ENCODE measurements around the gene NKX2-8. TPM values are rescaled to one million over a fixed set of nuclear protein-coding genes. Genes with fewer than 3 reads are reported as not detected.
"Not testable (repeated sequence)": the region's sequence is repeated elsewhere in the genome, so short reads cannot be mapped to it uniquely, and the experiment has no call there.

Gene NKX2-8
- polyA plus RNA-seq, 3 donors, result not detected

GRCh38 chr14:36582874-36583241 is 444 bp upstream of the NKX2-8 start:
- DNase-seq (ENCODE audit: extremely low read depth in 1 of 11, low read depth in 9 of 11, low spot score in 4 of 11), result no peak

- peak in 8 of 11 donors; percentile 4 to 45 (median 27) for DNase-seq (ENCODE audit: extremely low read depth in 1 of 11, low read depth in 9 of 11, low spot score in 4 of 11)
These were observed 1.3 kb downstream of the NKX2-8 start for GRCh38 chr14:36580856-36581831.

DNA sequence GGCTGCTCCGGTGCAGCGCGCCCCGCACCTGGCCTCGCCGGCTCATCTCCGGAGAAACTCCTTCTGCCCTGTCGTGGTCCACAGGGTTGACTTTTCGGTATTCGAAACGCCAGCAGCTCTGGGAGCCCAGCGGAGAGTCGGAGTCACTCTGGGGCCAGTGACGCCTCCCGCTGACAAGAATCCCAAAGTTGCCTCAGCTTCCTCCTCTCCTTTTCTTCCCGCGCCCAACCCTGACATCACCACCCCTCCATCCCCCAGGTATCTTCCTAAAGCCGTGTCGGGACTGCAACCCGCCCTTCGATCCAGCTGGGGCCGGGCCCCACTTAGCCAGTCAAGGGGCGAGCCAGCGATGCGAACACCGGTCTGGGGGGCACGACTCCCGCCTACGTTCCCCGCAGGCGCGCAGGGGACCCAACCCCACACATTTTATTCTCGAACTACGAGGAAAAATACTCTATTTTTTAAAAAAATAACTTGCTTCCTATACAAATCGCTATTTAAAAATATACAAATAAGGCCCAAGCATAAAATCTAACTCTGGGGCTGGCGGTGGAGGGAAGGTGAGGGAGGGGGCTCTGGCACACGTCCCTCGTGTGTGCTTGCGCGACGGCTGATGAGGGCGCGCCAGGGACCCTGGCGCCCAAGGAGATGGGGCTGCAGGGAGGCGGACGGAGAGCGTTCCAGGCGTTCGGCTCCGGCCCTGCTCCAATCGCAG is 2.1 kb downstream of the NKX2-8 start:
- no peak for DNase-seq (ENCODE audit: extremely low read depth in 1 of 11, low read depth in 9 of 11, low spot score in 4 of 11)

- no peak for DNase-seq (ENCODE audit: extremely low read depth in 1 of 11, low read depth in 9 of 11, low spot score in 4 of 11)
These were observed 2.8 kb downstream of the NKX2-8 start for GRCh38 chr14:36579573-36580140.

- no peak for DNase-seq (ENCODE audit: extremely low read depth in 1 of 11, low read depth in 9 of 11, low spot score in 4 of 11)
These were observed 3.3 kb downstream of the NKX2-8 start for GRCh38 chr14:36579001-36579555.

DNA sequence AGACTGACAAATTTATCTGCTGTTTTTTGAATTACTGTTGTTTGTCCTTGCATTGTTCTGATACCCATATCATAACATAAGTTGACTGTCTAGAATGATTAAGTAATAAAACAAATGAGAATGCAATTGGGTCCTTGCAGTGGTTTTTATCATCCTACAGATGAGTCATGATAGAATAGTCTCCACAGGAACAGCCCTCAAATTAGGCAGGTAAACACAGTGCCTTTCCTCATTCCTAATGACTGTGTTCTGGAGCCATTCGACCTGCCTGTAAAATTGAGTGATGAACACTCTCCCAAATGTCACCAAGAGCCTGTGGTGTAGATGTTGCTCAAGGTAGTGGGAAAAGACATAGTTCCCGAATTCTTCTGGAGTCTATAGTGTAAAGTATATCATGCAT is 12.3 kb downstream of the NKX2-8 start:
- no peak for DNase-seq (ENCODE audit: extremely low read depth in 1 of 11, low read depth in 9 of 11, low spot score in 4 of 11)

GRCh38 chr14:36556811-36557433 is 25.5 kb downstream of the NKX2-8 start:
- DNase-seq (ENCODE audit: extremely low read depth in 1 of 11, low read depth in 9 of 11, low spot score in 4 of 11), result peak in 1 of 11 donors; percentile 9

GRCh38 chr14:36555998-36556743 is 26.2 kb downstream of the NKX2-8 start:
- DNase-seq (ENCODE audit: extremely low read depth in 1 of 11, low read depth in 9 of 11, low spot score in 4 of 11), result no peak

DNA sequence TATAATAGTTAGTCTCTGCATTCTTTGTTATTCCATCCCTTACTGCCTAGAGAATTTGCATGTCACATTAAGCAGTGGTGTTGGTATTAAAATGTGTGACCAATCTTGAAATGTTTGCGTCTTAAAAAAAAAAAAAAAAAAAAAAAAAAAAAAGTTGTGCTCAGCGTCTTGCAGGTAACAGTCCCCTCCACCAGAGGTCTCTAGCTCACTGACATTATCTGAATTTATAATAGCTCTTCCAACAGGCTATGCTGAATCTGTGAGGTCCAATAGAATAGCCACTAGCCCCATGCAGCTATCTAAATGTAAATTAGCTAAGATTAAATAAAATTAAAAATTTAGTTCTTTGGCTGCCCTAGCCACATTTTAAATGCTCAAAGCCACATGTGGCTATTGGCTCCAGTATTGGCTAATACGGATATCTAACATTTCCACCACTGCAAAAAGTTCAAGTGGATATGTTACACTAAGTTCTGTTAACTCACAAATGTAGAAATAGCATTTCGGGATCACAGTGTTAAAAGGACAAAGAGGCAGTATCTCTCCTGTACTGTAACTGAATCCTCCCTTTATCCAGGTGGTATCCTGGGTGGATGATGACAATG is 28.7 kb downstream of the NKX2-8 start:
- DNase-seq (ENCODE audit: extremely low read depth in 1 of 11, low read depth in 9 of 11, low spot score in 4 of 11), result peak in 10 of 11 donors; percentile 7 to 22 (median 12)

DNA sequence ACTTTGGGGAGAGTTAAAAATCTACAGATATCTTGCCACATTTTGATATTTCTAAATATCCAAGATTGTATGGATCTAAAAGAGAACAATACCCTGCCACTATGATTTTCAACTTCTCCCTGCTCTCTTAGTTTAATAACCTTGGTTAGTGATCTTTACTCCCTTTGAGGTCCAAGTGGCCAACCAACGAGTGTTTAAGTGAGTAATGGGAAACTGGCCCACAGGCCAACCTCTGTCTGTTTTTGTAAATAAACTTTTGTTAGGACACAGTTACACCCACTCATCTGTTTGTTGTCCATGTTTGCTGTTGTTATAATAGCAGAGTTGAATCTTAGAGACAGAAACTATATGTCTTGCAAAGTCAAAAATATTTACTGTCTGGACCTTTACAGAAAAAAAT is 31.5 kb downstream of the NKX2-8 start:
- DNase-seq (ENCODE audit: extremely low read depth in 1 of 11, low read depth in 9 of 11, low spot score in 4 of 11), result no peak

GRCh38 chr14:36544280-36544679 is 38.1 kb downstream of the NKX2-8 start:
- DNase-seq (ENCODE audit: extremely low read depth in 1 of 11, low read depth in 9 of 11, low spot score in 4 of 11), result not testable (repeated sequence)

DNA sequence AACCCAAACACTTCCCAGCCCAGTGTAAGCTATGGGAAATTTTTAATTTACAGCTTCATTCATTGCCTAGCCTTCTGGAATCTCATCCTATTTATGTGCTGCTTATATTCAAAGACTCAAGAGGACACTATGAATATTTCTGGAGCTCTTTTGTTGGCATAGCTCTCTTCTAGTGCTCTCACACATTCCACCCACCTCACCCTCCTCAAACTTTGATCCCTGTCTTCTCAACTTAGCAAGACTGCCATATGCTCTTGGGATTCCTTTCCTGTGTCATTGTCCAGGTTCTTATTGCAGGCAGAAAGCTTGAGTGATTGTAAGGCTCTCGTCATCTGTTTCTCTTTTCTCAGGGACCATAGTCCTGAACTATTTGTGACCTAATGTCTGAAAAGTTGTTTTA is 44.4 kb downstream of the NKX2-8 start:
- DNase-seq (ENCODE audit: extremely low read depth in 1 of 11, low read depth in 9 of 11, low spot score in 4 of 11), result no peak

Other genes starting within 250 kb of the NKX2-8 start
- not detected for gene NKX2-1, start 62.4 kb downstream of the NKX2-8 start, polyA plus RNA-seq (ENCODE audit: insufficient read length in 3 of 3)
- gene PAX9, start 79.2 kb upstream of the NKX2-8 start, polyA plus RNA-seq (ENCODE audit: insufficient read length in 3 of 3), result under 1 TPM; 0.24 to 0.37 (median 0.27) TPM